AG09309 (cell line): ENCODE data around the gene LDB3.

Experiments
- DNase-seq: peaks from one replicate; pipeline ENCODE4 v3.0.0-alpha.2; 2010; ENCODE audit warnings: low read depth
- H3K4me3 ChIP-seq: 2 replicates; pipeline ENCODE4 v1.5.1; 2011; ENCODE audit warnings: mild to moderate bottlenecking, low read depth, low read length, moderate library complexity; ENCODE audit not compliant: control insufficient read depth
- CTCF ChIP-seq: IDR thresholded peaks from 2 replicates; pipeline ENCODE4 v1.5.1; 2011; ENCODE audit warnings: mild to moderate bottlenecking, low read depth, low read length, inconsistent platforms; ENCODE audit not compliant: insufficient read depth, control insufficient read depth; ENCODE audit errors: missing control alignments

LDB3 gene

DNA sequence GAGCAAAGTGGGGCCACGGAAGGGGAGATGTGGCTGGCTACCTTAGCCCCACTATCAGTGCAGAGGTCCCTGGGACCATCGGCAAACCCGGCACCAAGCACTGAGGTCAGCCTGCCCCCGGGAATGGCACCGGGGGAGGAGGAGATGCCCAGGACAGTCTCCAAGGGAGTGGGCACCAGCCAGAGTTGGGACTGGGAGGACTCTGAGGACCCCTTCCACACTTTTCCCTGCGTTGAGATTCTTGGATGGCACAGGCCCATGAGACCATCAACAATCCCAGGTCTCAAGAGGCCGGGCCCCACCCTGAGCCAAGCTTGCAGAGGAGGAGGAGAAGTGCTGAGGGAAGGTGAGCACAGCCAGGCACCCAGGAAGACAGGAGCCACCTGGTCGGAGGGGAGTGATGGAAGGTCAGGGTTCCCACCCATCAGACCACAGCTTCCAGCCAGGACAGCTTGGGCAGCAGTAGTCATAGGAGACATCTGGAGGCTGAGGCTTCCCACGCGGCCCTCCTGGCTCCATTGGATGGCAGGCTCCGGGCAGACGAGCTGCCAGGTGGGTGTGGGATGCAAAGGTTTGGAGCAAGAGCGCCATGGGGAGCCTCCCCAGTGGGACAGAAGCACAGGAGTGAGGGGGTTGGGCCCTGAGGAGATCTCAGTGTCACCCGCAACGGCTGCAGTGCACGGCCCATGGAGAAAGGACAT, 16.5 kb upstream of the LDB3 start:
- H3K4me3 ChIP-seq, result no peak overlapping the region
- no peak for DNase-seq
- TF ChIP-seq CTCF, result no peak

GRCh38 chr10:86652361-86653202, 15.7 kb upstream of the LDB3 start:
- H3K4me3 ChIP-seq, result no peak overlapping the region
- no peak for DNase-seq
- TF ChIP-seq CTCF, result no peak

DNA sequence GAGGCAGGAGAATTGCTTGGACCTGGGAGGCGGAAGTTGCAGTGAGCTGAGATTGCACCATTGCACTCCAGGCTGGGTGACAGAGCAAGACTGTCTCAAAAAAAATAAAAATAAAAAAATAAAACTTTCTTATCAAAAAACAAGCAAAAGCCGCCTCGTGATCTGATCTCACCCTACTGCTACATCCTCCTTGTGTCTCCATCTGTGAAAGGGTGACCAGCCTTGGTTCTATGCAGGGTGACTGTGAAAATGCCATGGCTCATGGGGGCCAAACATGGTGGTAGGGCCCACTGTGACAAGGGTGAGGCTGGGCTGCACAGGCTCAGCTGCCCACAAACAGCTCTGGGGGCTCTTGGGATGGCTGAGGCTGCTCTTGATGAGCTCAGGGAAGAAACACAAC, 14.9 kb upstream of the LDB3 start:
- no peak for TF ChIP-seq CTCF
- no peak overlapping the region for H3K4me3 ChIP-seq
- DNase-seq, result no peak

DNA sequence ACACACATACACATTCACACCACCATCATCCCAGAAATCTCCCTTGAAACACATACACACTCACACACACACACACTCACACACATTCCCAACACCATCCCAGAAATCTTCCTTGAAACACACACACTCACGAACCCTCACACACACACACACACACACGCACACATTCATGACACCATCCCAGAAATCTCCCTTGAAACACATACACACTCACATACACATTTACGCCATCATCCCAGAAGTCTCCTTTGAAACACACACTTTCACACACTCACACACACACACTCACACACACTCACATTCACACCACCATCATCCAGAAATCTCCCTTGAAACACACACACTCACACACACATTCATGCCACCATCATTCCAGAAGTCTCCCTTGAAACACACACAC, 14.3 kb upstream of the LDB3 start:
- H3K4me3 ChIP-seq, result no peak overlapping the region
- DNase-seq, result no peak
- no peak for TF ChIP-seq CTCF

GRCh38 chr10:86654411-86655172, 13.7 kb upstream of the LDB3 start, which contains the start of gene OPN4:
OPN4 (plus strand) TSS chr10:86654547; CDS start chr10:86654784, 237 bp downstream.
- DNase-seq, result no peak

More at GRCh38 chr10:86654411-86655172, 13.7 kb upstream of the LDB3 start, which contains the start of gene OPN4:
- no peak for TF ChIP-seq CTCF
- H3K4me3 ChIP-seq, result no peak within 1 kb of the TSS
